ENCODE data around the gene SQOR.
A peak's percentile ranks its signal among the peaks of the same experiment; 100 is the strongest.

SQOR gene

GRCh38 chr15:45634432-45635190 lies at the start of gene SQOR:
TSS of gene SQOR (plus strand) at chr15:45635029. CDS start at chr15:45658924, 23,895 bp downstream.
- DNase-seq, result peak; percentile 65

DNA sequence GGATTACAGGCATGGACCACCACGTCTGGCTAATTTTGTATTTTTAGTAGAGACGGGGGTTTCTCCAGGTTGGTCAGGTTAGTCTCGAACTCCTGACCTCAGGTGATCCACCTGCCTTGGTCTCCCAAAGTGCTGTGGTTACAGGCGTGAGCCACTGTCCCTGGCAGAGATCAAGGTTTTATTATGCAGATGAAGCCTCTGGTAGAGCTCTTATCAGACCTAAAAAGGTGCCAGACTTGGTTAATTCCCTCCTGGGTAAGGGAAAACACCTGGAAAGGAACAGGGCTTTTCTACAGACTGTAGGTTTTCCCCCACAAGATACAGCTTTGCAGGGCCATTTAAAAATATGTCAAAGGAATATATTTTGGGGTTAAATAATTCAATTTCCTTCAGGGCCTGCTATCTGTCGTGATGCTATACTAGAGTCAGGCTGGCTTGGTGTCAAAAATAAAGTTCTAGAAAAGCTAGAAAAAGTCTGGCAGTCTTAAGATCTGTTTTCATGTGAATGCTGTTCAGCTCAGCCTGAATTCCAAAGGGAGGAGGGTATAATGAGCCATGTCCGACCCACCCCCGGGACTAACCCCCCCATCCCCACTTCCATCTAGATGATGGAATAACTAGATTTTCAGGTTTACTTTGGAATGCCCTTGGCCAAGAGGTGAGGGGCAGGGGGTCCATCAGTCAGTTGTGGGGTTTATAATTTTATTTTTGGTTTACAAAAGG lies 49.6 kb upstream of the SQOR start:
- no peak for DNase-seq

DNA sequence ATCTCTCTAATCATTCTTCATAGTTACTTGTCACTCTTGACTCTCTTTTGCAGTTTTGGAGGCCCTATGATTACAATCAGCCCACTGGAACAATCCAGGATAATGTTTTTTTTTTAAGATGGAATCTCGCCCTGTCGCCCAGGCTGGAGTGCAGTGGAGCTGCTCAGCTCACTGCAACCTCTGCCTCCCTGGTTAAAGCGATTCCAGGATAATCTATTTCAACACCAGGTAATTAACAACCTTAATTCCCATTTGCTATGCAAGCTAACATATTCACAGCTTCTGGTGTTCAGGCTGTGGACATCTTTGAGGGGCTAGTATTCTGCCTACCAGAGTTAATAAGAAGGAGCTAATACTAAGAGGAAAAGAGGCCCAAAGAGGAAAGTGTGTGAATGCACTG lies 48.7 kb upstream of the SQOR start:
- DNase-seq, result no peak

DNA sequence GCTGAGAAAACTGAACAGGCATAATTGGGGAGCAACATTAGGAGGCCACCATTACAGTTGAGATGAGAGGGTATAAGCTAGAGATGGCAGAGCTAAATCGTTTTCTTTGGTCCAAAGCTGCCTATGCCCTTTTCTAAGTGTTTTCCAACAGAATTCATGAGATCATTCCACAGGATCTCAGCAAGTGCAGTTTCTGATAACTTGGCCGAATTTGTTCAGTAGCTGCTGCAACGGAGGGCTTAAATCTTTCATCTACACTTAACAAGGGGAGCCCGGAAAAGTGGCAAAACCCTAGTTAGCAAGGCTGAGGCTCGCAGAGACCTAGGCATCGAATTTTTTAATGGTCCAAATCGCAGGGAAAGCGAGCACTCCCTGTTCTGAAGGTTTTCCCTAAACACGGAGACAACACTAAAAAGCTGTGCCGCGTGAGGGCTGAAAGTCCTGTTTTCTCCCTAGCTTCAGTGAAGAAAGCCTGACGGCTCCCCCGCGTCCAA lies 48.2 kb upstream of the SQOR start:
- DNase-seq, result no peak

DNA sequence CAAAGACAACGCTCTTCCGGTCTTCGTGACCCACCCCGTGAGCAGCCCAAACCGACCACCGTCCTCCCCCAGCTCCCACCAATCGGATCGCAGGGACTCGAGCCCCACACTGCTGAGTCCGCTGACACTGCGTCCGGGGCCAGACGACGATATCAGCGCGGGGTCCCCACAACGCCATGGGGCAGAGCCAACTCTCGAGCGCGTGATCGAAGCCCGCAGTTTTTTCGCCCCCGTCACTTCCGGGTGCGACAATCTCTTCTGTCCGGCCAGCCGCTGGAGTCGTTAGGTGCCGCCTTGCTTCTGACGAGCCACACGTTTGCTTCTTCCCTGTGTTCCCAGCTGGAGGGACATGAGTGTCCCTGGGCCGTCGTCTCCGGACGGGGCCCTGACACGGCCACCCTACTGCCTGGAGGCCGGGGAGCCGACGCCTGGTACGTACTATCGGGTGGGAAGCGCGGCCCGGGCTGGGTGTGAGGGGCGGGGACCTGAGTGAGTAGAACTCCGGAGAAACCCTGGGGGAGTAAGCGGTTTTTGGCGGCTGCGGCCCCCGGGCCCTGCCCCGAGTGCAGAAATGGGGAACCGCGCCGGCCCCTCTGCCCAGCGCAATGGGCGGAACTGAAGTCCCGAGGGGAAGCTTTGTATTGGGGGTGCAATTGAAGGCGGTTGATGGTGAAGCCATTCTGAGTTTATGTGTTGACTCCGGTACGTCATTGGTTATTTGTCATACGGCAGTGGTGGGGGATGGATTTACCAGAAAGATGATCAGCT lies 47.5 kb upstream of the SQOR start, which contains the start of gene BLOC1S6:
BLOC1S6 (plus strand) TSS at position 285 of the 768 bp plus-strand sequence; CDS start at position 350, 65 bp downstream.
- DNase-seq, result peak; percentile 83

GRCh38 chr15:45587863-45588170 lies 47.0 kb upstream of the SQOR start:
- no peak for DNase-seq

DNA sequence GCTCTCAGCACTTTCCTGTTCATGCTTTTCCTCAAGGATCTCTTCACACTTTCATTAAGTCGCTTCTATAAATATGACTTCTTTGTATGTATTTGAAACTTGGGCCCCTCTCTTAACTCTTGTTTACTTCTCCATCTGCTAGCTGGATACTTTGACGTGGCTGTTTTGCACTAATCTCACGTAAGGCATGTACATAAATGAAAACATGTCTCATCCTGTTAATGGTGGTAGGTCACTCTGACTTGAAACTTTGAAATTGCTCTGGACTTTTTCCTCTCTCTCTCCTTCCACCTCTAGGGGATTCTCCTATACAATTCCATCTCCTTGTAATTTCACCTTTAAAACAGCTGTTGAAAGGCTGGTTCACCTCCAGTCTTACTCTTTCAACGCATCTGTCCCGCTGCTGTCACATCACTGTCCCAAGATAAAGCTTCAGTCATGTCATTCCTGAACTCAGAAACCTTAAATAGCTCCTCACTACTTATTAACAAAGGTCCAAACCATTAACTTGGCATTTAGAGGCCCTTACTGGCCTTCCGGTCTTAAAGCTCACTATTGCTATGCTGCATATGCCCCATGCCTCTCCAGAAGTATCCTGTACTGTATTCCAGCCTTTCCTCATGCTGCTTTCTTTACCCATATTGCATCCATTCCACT lies 46.5 kb upstream of the SQOR start:
- DNase-seq, result no peak

- DNase-seq, result no peak
Measured at GRCh38 chr15:45589256-45589655, 45.6 kb upstream of the SQOR start.

GRCh38 chr15:45594319-45594718 lies 40.5 kb upstream of the SQOR start:
- DNase-seq, result no peak

- no peak for DNase-seq
Measured at GRCh38 chr15:45594835-45595530, 39.8 kb upstream of the SQOR start.

- DNase-seq, result no peak
Measured at GRCh38 chr15:45603881-45604280, 30.9 kb upstream of the SQOR start.

GRCh38 chr15:45604326-45604725 lies 30.5 kb upstream of the SQOR start:
- no peak for DNase-seq

DNA sequence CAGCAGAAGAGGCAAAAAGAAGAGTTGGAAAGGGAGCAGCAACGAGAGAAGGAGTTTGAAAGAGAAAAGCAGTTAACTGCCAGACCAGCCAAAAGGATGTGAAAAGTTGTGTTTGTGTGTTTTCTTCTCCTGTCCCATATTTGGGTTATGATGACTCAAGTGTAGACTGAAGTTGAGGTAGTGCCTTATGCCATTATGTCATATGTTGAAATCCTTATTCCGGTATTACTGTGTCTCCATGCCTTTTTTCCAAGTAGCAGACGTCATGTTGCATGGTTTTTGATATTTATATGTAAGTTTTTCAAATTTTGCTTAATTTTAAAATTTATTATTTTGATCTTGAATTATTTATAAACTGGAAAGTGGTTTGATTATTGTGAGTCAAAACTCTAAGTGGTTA lies 28.4 kb upstream of the SQOR start:
- no peak for DNase-seq

GRCh38 chr15:45606841-45607240 lies 28.0 kb upstream of the SQOR start:
- no peak for DNase-seq

GRCh38 chr15:45611305-45611704 lies 23.5 kb upstream of the SQOR start:
- DNase-seq, result no peak

DNA sequence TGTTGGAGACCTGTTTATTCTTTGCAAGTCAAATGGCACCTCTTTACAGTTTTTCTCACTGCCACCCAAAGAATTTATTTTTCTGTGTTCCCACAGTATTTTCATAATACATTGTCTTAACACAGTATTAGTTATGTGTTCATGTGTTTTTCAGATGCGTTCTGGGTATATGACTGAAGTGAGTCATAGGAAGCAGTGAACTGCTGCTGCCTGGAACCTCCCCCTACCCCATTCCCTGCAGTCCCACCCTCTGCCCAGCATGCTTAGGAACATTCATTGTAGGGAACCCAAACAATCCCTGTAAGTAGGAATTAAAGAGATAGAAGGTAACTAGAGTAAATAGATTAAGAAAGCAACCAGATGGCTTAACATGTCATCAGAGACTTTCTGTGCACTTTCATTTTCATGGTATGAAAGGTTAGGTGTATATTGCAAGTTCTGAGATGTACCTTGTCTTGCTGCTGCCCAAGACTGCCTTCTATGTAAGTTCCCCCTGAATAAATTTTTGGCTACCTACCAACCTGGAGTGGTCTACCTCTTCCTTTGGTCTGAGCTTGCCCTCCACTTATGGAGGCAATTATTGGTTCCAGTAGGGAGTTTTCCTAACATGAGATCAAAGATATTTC lies 21.9 kb upstream of the SQOR start:
- no peak for DNase-seq

GRCh38 chr15:45616901-45617323 lies 17.9 kb upstream of the SQOR start:
- DNase-seq, result no peak

DNA sequence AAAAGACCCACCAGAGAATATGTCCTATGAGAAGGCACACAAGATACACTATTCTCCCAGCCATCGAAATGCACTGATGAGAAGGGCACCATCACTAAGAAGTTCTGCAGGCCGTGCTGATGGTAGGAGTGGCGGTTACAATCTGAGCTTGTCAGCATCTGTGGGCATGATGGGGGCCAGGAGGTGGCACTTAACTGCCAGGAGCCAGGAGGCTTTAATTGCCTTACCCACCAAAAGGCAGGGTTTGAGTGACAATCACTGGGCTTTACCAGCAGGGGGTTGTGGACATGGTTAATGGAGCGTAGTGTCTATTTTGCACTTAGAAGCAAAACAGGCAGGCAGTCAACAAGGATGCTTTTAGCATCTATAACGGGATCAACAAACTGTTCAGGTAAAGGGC lies 16.0 kb upstream of the SQOR start:
- DNase-seq, result no peak

- DNase-seq, result no peak
Measured at GRCh38 chr15:45628136-45628535, 6.7 kb upstream of the SQOR start.

DNA sequence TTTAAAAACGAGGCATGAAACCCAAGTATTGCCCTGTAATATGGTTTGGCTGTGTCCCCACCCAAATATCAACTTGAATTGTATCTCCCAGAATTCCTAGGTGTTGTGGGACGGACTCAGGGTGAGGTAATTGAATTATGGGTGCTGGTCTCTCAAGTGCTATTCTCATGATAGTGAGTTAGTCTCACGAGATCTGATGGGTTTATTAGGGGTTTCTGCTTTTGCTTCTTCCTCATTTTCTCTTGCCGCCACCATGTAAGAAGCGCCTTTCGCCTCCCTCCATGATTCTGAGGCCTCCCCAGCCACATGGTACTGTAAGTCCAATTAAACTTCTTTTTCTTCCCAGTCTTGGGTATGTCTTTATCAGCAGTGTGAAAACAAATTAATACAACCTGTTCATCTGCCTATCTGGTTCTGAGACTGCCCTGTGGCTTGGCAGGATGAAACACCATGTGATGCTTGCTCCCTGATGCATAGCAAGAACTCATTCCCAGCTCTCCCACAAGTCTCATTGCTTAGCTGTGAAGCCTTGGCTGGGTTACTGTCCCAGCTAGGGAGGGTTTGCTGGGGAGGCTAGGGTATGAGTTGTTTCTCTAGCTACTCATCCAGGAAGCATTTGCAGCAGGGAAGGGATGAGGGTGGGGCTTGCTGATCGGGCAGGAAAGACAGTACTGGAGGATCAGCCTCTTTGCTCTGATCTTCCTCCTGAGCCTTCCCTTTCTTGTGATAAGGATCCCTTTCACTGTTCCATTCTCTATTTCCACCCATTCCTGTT lies 3.7 kb upstream of the SQOR start:
- no peak for DNase-seq

DNA sequence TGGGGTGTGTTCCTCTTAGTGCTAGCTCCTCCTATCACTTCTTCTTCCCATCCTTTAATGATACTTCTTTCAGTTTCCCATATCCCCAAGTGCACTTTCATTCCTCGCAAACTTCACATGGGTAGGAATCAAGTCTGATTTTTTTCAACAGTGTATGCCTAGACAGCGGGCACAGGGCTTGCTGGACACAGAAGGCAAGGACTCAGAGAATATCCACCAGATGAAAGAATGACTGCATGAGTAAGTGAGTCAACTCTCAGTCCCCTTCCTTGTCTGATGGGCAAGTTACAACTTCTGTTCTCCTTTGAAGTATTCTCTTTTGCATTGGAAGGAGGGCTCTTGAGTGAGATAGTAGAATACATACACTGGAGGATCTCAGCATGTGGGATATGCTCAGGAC lies 3.1 kb upstream of the SQOR start:
- DNase-seq, result no peak
